IMR-90 (cell line): Measurements from ENCODE around the gene DVL3. TPM values are rescaled to one million over a fixed set of nuclear protein-coding genes. Genes with fewer than 3 reads are reported as not detected.
A peak's percentile ranks its signal among the peaks of the same experiment; 100 is the strongest.

ENCODE experiments used
- ATAC-seq: fragments of 200-7000 bp; cut with Tn5 transposase; 2 replicates; pipeline ENCODE4 v1.9.1; 2020; ENCODE audit warnings: low read depth, mild to moderate bottlenecking, moderate library complexity
- BruUV-seq: library from RNA; stranded (reverse); fragments of 400-500 nt; replicated peaks from 2 replicates; lab custom pipeline; 2021; lab: Mats Ljungman, UMichigan
- CTCF ChIA-PET: fragments of 300-600 bp; formaldehyde crosslinking; extraction: SDS; loops from one replicate; lab custom pipeline; 2021; ENCODE audit warnings: antibody characterized with exemption; lab: Yijun Ruan, JAX
- POLR2A ChIA-PET: fragments of 300-600 bp; sonication (Branson Sonifier 250); formaldehyde crosslinking; loops from one replicate; lab custom pipeline; 2022; ENCODE audit warnings: antibody characterized with exemption; ENCODE audit not compliant: unreplicated experiment; lab: Charles Lee
- DNase-seq: peaks from one replicate; pipeline ENCODE4 v3.0.0; 2013
- H2AFZ ChIP-seq: replicated peaks from 2 replicates; pipeline ENCODE3; 2013; ENCODE audit warnings: low read length, mild to moderate bottlenecking; ENCODE audit not compliant: poor library complexity
- H2AK5ac ChIP-seq: 2 replicates; pipeline ENCODE4 v1.6.1; 2013; ENCODE audit warnings: low read depth, low read length, inconsistent platforms
- H2AK9ac ChIP-seq: replicated peaks from 2 replicates; pipeline ENCODE3; 2013; ENCODE audit warnings: mild to moderate bottlenecking, low read depth, low read length, moderate library complexity; ENCODE audit not compliant: poor library complexity
- H2BK120ac ChIP-seq: 2 replicates; pipeline ENCODE4 v1.6.1; 2013; ENCODE audit warnings: low read depth, low read length, inconsistent platforms
- H2BK15ac ChIP-seq: 3 replicates; pipeline ENCODE4 v1.6.1; 2013; ENCODE audit warnings: low read depth, low read length, inconsistent platforms
- H2BK20ac ChIP-seq: 2 replicates; pipeline ENCODE4 v1.6.1; 2013; ENCODE audit warnings: low read depth, mild to moderate bottlenecking, inconsistent platforms, low read length, moderate library complexity
- H2BK5ac ChIP-seq: 2 replicates; pipeline ENCODE4 v1.6.1; 2013; ENCODE audit warnings: mild to moderate bottlenecking, low read depth, low read length, inconsistent platforms; ENCODE audit not compliant: poor library complexity, severe bottlenecking
- H3K14ac ChIP-seq: replicated peaks from 2 replicates; pipeline ENCODE4 v1.6.1; 2013; ENCODE audit warnings: low read depth, low read length, inconsistent platforms
- H3K18ac ChIP-seq: 2 replicates; pipeline ENCODE4 v1.6.1; 2013; ENCODE audit warnings: low read depth, low read length, control low read depth
- H3K23ac ChIP-seq: 2 replicates; pipeline ENCODE4 v1.6.1; 2013; ENCODE audit warnings: low read depth, low read length, inconsistent platforms
- H3K27ac ChIP-seq: 2 replicates; pipeline ENCODE4 v1.5.1; 2013; ENCODE audit warnings: mild to moderate bottlenecking, control low read depth, low read length; ENCODE audit not compliant: insufficient read depth
- H3K27me3 ChIP-seq: 2 replicates; pipeline ENCODE4 v1.6.1; 2013; ENCODE audit warnings: low read length; ENCODE audit not compliant: control insufficient read depth, insufficient read depth
- H3K36me3 ChIP-seq: 2 replicates; pipeline ENCODE4 v1.6.1; 2013; ENCODE audit warnings: low read length, mixed read lengths; ENCODE audit not compliant: control insufficient read depth, insufficient read depth
- H3K4ac ChIP-seq: 2 replicates; pipeline ENCODE4 v1.6.1; 2013; ENCODE audit warnings: low read depth, low read length, inconsistent platforms
- H3K4me1 ChIP-seq: 2 replicates; pipeline ENCODE4 v1.6.1; 2013; ENCODE audit warnings: low read length, mixed read lengths; ENCODE audit not compliant: control insufficient read depth, insufficient read depth
- H3K4me2 ChIP-seq: 2 replicates; pipeline ENCODE4 v1.6.1; 2013; ENCODE audit warnings: low read depth, mild to moderate bottlenecking, control low read depth, low read length, moderate library complexity
- H3K4me3 ChIP-seq: 2 replicates; pipeline ENCODE4 v1.5.1; 2013; ENCODE audit warnings: low read depth, mild to moderate bottlenecking, control low read depth, low read length, moderate library complexity; ENCODE audit not compliant: insufficient read depth
- H3K56ac ChIP-seq: 2 replicates; pipeline ENCODE4 v1.6.1; 2013; ENCODE audit warnings: low read length, inconsistent platforms; ENCODE audit not compliant: insufficient read depth; ENCODE audit errors: extremely low read depth
- H3K79me1 ChIP-seq, 2 experiments: 2 replicates each; pipeline ENCODE4 v1.6.1; 2013; ENCODE audit warnings: low read length in 2 of 2, inconsistent platforms in 1 of 2, low read depth in 1 of 2
- H3K9ac ChIP-seq: 2 replicates; pipeline ENCODE4 v1.6.1; 2013; ENCODE audit warnings: low read depth, low read length, control low read depth
- H3K9me1 ChIP-seq: 2 replicates; pipeline ENCODE4 v1.6.1; 2013; ENCODE audit warnings: low read length, inconsistent platforms; ENCODE audit not compliant: insufficient read depth
- H3K9me3 ChIP-seq: 2 replicates; pipeline ENCODE4 v1.6.1; 2013; ENCODE audit warnings: low read length; ENCODE audit not compliant: control insufficient read depth, insufficient read depth
- H4K20me1 ChIP-seq: 2 replicates; pipeline ENCODE4 v1.6.1; 2013; ENCODE audit warnings: low read length, inconsistent platforms; ENCODE audit not compliant: insufficient read depth
- H4K5ac ChIP-seq: 2 replicates; pipeline ENCODE4 v1.6.1; 2013; ENCODE audit warnings: mild to moderate bottlenecking, low read depth, low read length, control low read depth
- H4K8ac ChIP-seq, 2 experiments: 2 replicates each; pipeline ENCODE4 v1.6.1; 2013; ENCODE audit warnings: low read depth in 2 of 2, low read length in 2 of 2, control low read depth in 1 of 2, inconsistent platforms in 1 of 2
- H4K91ac ChIP-seq: 2 replicates; pipeline ENCODE4 v1.6.1; 2013; ENCODE audit warnings: low read depth, low read length, inconsistent platforms; ENCODE audit not compliant: insufficient read depth
- CTCF ChIP-seq: conservative IDR thresholded peaks from 2 replicates; pipeline ENCODE4 v1.5.1; 2012; ENCODE audit warnings: mild to moderate bottlenecking, low read depth, low read length, improper control_type of control experiment
- FOS ChIP-seq: fragments of 150-350 bp; IDR thresholded peaks from 2 replicates; pipeline ENCODE4 v1.6.1; 2016; ENCODE audit warnings: low read depth, low read length
- MAZ ChIP-seq: IDR thresholded peaks from 2 replicates; pipeline ENCODE4 v1.6.1; 2012; ENCODE audit warnings: low read depth, mild to moderate bottlenecking, low read length, improper control_type of control experiment, moderate library complexity, borderline replicate concordance
- MXI1 ChIP-seq: IDR thresholded peaks from 2 replicates; pipeline ENCODE4 v1.6.1; 2012; ENCODE audit warnings: low read depth, mild to moderate bottlenecking, low read length, moderate library complexity, borderline replicate concordance
- NFE2L2 ChIP-seq: fragments of 150-350 bp; IDR thresholded peaks from 2 replicates; pipeline ENCODE4 v1.6.1; 2016; ENCODE audit warnings: low read depth, mild to moderate bottlenecking, low read length
- POLR2A ChIP-seq: IDR thresholded peaks from 2 replicates; pipeline ENCODE4 v1.6.1; 2012; ENCODE audit warnings: mild to moderate bottlenecking, low read depth, low read length
- RAD21 ChIP-seq: IDR thresholded peaks from 2 replicates; pipeline ENCODE4 v1.6.1; 2012; ENCODE audit warnings: low read length, improper control_type of control experiment
- RCOR1 ChIP-seq: IDR thresholded peaks from 2 replicates; pipeline ENCODE4 v1.6.1; 2012; ENCODE audit warnings: mild to moderate bottlenecking, low read length, improper control_type of control experiment; ENCODE audit not compliant: insufficient replicate concordance
- RFX5 ChIP-seq: IDR thresholded peaks from 2 replicates; pipeline ENCODE4 v1.8.0; 2012; ENCODE audit warnings: low read depth, mild to moderate bottlenecking, low read length, moderate library complexity
- SMC3 ChIP-seq: fragments of 150-350 bp; IDR thresholded peaks from 2 replicates; pipeline ENCODE4 v1.6.1; 2016; ENCODE audit warnings: low read depth, mild to moderate bottlenecking, antibody characterized with exemption, low read length, moderate library complexity
- USF2 ChIP-seq: fragments of 150-350 bp; IDR thresholded peaks from 2 replicates; pipeline ENCODE4 v1.6.1; 2017; ENCODE audit warnings: mild to moderate bottlenecking, antibody characterized with exemption, low read length, low read depth
- WGBS, 2 experiments: methylation state at CpG; one replicate each; pipeline versions ENCODE4 v1.1.5 to v1.1.7; 2013; ENCODE audit warnings: missing lambda C conversion rate in 2 of 2; ENCODE audit not compliant: insufficient read length in 1 of 2; ENCODE audit errors: extremely low coverage in 2 of 2; 5-methylcytosine and 5-hydroxymethylcytosine counted together
- dilution Hi-C: fragments of 300-500 bp; cut with HindIII; formaldehyde crosslinking; loops from one replicate; pipeline ENCODE4 v1.14.3; 2018; ENCODE audit warnings: low sequenced_read_pairs; ENCODE audit not compliant: unreplicated experiment
- in situ Hi-C: fragments of 300-500 bp; cut with MboI; formaldehyde crosslinking; loops from 3 replicates; pipeline ENCODE4 v1.14.3; 2019; ENCODE audit warnings: low sequenced_read_pairs, inconsistent platforms, mixed read lengths
- intact Hi-C: fragments of 100-400 bp; cut with micrococcal nuclease; formaldehyde crosslinking; loops from 2 replicates; pipeline ENCODE4 v1.10.0; 2022
- polyA plus RNA-seq, 3 experiments: library from polyadenylated mRNA; depleted of rRNA; stranded (reverse); fragments of >200 nt; gene quantifications; 2 replicates each; pipeline ENCODE4 v1.2.3, GENCODE V29; 2012; ENCODE audit warnings: low replicate concordance in 1 of 3
- total RNA-seq: library from RNA; depleted of rRNA; stranded (reverse); fragments of >200 nt; gene quantifications from 2 replicates; pipeline ENCODE4 v1.2.3, GENCODE V29; 2012

Gene DVL3
- total and polyA plus RNA-seq, 2 of the 4 experiments (the other 2 are of a cell fraction) = 23.3 to 40.4 TPM

- no peak overlapping the region for H2BK5ac ChIP-seq
- POLR2A ChIA-PET = interaction anchor here (0.6 to 0.7 kb wide), 2 partner anchors 28 to 123 kb away, joined by 4 to 6 read pairs; no protein-coding TSS in a partner anchor
- H3K36me3 ChIP-seq = peaks cover 14% of the 10 kb centered on the region
- H3K14ac ChIP-seq = no peak overlapping the region
- H2AFZ ChIP-seq = no peak overlapping the region
- ATAC-seq = no peak
- peaks cover 9 to 79% of the 10 kb centered on the region in 2 experiments; a peak in 3 of 4 replicates for H3K79me1 ChIP-seq
- 0 out of 2 replicates have a peak overlapping the region, but pooled peaks have one; percentile 5 for H3K4ac ChIP-seq
- H2AK5ac ChIP-seq = no peak overlapping the region
- peak overlapping the region; percentile 13; the same call in 1 of the 2 replicates for H3K23ac ChIP-seq
- H3K9ac ChIP-seq = no peak overlapping the region
- no peak overlapping the region for H2BK120ac ChIP-seq
- no peak overlapping the region; the same call in 1 of the 2 replicates for H3K4me2 ChIP-seq
- H3K4me1 ChIP-seq = peaks cover 16% of the 10 kb centered on the region
- intact Hi-C loops = no loop called here
- H3K9me3 ChIP-seq = no peaks in the 10 kb centered on the region
- H3K27ac ChIP-seq = no peak overlapping the region
- H4K8ac ChIP-seq = no peak overlapping the region
- no peak overlapping the region for H2BK15ac ChIP-seq
- no CpG with 5 or more reads among the region's 4 CpGs for WGBS, 2 experiments
- no TSS peak for BruUV-seq
- peaks cover 70% of the 10 kb centered on the region for H4K20me1 ChIP-seq
- no peak overlapping the region for H4K91ac ChIP-seq
- H2BK20ac ChIP-seq = no peak overlapping the region
- H3K4me3 ChIP-seq = no peak overlapping the region
- dilution Hi-C loops = no loop called here
- H4K5ac ChIP-seq = no peak overlapping the region
- no peak for TF ChIP-seq USF2
- TF ChIP-seq FOS = no peak
- no peak for TF ChIP-seq NFE2L2
- TF ChIP-seq POLR2A = no peak
- no peak for TF ChIP-seq SMC3
- TF ChIP-seq RAD21 = no peak
- TF ChIP-seq RCOR1 = no peak
- no peak for TF ChIP-seq RFX5
- TF ChIP-seq CTCF = no peak
- TF ChIP-seq MXI1 = no peak
- TF ChIP-seq MAZ = no peak
- no peaks in the 10 kb centered on the region for H3K27me3 ChIP-seq
- in situ Hi-C loops = no loop called here
- H3K9me1 ChIP-seq = peaks cover 17% of the 10 kb centered on the region; the same call in 1 of the 2 replicates
- no peak overlapping the region for H3K56ac ChIP-seq
- DNase-seq = no peak
- H3K18ac ChIP-seq = no peak overlapping the region
- CTCF ChIA-PET = interaction anchor here (0.6 kb wide), 1 partner anchor 416 kb away, joined by 3 read pairs; no protein-coding TSS in a partner anchor
- H2AK9ac ChIP-seq = no peak overlapping the region
These were observed 3.2 kb downstream of the DVL3 start for GRCh38 chr3:184158404-184158803.
